SK-N-SH treated with all-trans-retinoic acid at 6 μM for 48 hours (cell line): ENCODE results near the gene PLEKHN1.

Experiments
- ATAC-seq: fragments of 200-7000 bp; cut with Tn5 transposase; 3 replicates; pipeline ENCODE4 v1.9.1; 2020; ENCODE audit warnings: mild to moderate bottlenecking, moderate library complexity
- ARNTL ChIP-seq: fragments of 450-650 bp; formaldehyde crosslinking; IDR thresholded peaks from 2 replicates; pipeline ENCODE4 v1.5.0; 2020; ENCODE audit warnings: low read depth, mild to moderate bottlenecking, moderate library complexity, borderline replicate concordance
- BACH2 ChIP-seq: fragments of 250-450 bp; sonication (Bioruptor Pico); IDR thresholded peaks from 2 replicates; pipeline ENCODE4 v1.9.0; 2021; ENCODE audit warnings: mild to moderate bottlenecking, borderline replicate concordance
- CSDC2 ChIP-seq: fragments of 250-450 bp; sonication (Bioruptor Pico); IDR thresholded peaks from 2 replicates; pipeline ENCODE4 v1.5.0; 2020; ENCODE audit warnings: mild to moderate bottlenecking, moderate library complexity
- ESRRG ChIP-seq: fragments of 250-450 bp; sonication (Bioruptor Pico); IDR thresholded peaks from 2 replicates; pipeline ENCODE4 v1.6.1; 2021; ENCODE audit warnings: mild to moderate bottlenecking
- GLIS3 ChIP-seq: fragments of 250-450 bp; sonication (Bioruptor Pico); IDR thresholded peaks from 2 replicates; pipeline ENCODE4 v1.5.0; 2020; ENCODE audit warnings: mild to moderate bottlenecking, moderate library complexity
- ISL1 ChIP-seq: fragments of 250-450 bp; sonication (Bioruptor Pico); IDR thresholded peaks from 2 replicates; pipeline ENCODE4 v2.1.2; 2022; ENCODE audit warnings: mild to moderate bottlenecking, moderate library complexity
- PPARA ChIP-seq: fragments of 250-450 bp; sonication (Bioruptor Pico); IDR thresholded peaks from 2 replicates; pipeline ENCODE4 v1.5.0; 2020; ENCODE audit warnings: mild to moderate bottlenecking, borderline replicate concordance
- RARB ChIP-seq: fragments of 250-450 bp; sonication (Bioruptor Pico); IDR thresholded peaks from 2 replicates; pipeline ENCODE4 v1.8.0; 2021; ENCODE audit warnings: mild to moderate bottlenecking, moderate library complexity
- SNAI2 ChIP-seq: fragments of 250-450 bp; sonication (Bioruptor Pico); IDR thresholded peaks from 2 replicates; pipeline ENCODE4 v1.5.0; 2020; ENCODE audit warnings: mild to moderate bottlenecking, moderate library complexity
- TCF4 ChIP-seq: fragments of 250-450 bp; sonication (Bioruptor Pico); IDR thresholded peaks from 2 replicates; pipeline ENCODE4 v1.8.0; 2021; ENCODE audit warnings: mild to moderate bottlenecking, moderate library complexity, borderline replicate concordance
- TOX ChIP-seq: fragments of 250-450 bp; sonication (Bioruptor Pico); IDR thresholded peaks from 2 replicates; pipeline ENCODE4 v1.8.0; 2021; ENCODE audit warnings: mild to moderate bottlenecking, moderate library complexity, borderline replicate concordance
- ZFP3 ChIP-seq: fragments of 250-450 bp; sonication (Bioruptor Pico); IDR thresholded peaks from 2 replicates; pipeline ENCODE4 v1.5.0; 2020; ENCODE audit warnings: mild to moderate bottlenecking, moderate library complexity
- ZFP30 ChIP-seq: fragments of 450-650 bp; formaldehyde crosslinking; IDR thresholded peaks from 2 replicates; pipeline ENCODE4 v1.5.0; 2022; ENCODE audit warnings: mild to moderate bottlenecking, moderate library complexity
- ZNF565 ChIP-seq: fragments of 450-650 bp; formaldehyde crosslinking; conservative IDR thresholded peaks from 2 replicates; pipeline ENCODE4 v1.5.0; 2020; ENCODE audit warnings: low read depth, mild to moderate bottlenecking, moderate library complexity
- ZNF70 ChIP-seq: fragments of 450-650 bp; formaldehyde crosslinking; IDR thresholded peaks from 2 replicates; pipeline ENCODE4 v1.5.0; 2020; ENCODE audit warnings: mild to moderate bottlenecking, moderate library complexity
- ZNF8 ChIP-seq: fragments of 450-650 bp; formaldehyde crosslinking; IDR thresholded peaks from 2 replicates; pipeline ENCODE4 v1.5.0; 2020; ENCODE audit warnings: mild to moderate bottlenecking, moderate library complexity
- TF ChIP-seq, protein P1 (sequence below): fragments of 250-450 bp; sonication (Bioruptor Pico); IDR thresholded peaks from 2 replicates; pipeline ENCODE4 v1.8.0; 2020; ENCODE audit warnings: mild to moderate bottlenecking, moderate library complexity, borderline replicate concordance
- TF ChIP-seq, protein P2 (sequence below): fragments of 250-450 bp; sonication (Bioruptor Pico); IDR thresholded peaks from 2 replicates; pipeline ENCODE4 v1.5.1; 2021; ENCODE audit warnings: mild to moderate bottlenecking, moderate library complexity
- TF ChIP-seq, protein P3 (sequence below): fragments of 250-450 bp; sonication (Bioruptor Pico); IDR thresholded peaks from 2 replicates; pipeline ENCODE4 v1.5.1; 2020; ENCODE audit warnings: low read depth, mild to moderate bottlenecking, moderate library complexity
- TF ChIP-seq, protein P4 (sequence below): fragments of 250-450 bp; sonication (Bioruptor Pico); IDR thresholded peaks from 2 replicates; pipeline ENCODE4 v1.5.0; 2020; ENCODE audit warnings: mild to moderate bottlenecking, moderate library complexity

The PLEKHN1 gene

DNA sequence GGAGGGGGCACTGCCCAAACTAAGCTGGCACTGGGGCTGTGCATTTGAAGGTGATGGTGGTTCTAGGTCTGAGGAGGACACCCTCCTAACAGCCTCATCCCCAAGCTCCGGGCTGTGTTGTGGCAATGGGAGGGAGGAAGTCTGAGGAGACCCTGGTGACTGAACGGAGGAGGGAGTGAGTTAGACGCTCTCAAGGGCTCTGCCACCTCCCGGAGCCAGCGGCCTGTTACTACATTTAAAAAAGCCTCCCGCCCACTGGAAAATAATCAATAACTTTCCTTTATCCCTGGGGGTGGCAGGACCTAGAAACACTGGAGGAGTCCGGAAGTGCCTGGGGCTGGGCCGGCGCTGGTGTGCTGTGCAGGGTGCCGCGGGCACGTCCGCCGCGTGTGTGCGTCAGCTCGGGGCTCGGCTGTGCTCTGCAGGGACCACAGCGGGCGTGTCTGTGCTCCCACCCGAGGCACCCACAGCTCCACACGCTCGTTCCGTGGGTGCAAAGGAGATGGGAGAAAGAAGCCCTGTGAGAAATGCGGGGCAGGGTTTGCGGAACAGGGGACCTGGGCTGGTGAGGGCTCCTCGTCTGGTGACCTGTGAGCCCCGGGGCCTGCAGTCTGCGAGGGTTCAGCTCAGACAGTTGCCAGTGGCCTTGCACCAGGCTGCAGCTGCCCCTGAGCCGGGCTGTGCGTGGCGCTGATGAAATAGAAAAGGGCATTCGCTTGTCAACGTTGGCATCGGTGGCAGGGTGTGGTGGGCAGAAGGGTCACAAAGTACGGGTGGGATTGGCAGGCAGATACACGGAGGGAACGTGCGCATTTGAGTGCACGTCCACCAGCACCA, 37.2 kb upstream of the PLEKHN1 start (continued):
- TF ChIP-seq, protein P1, sequence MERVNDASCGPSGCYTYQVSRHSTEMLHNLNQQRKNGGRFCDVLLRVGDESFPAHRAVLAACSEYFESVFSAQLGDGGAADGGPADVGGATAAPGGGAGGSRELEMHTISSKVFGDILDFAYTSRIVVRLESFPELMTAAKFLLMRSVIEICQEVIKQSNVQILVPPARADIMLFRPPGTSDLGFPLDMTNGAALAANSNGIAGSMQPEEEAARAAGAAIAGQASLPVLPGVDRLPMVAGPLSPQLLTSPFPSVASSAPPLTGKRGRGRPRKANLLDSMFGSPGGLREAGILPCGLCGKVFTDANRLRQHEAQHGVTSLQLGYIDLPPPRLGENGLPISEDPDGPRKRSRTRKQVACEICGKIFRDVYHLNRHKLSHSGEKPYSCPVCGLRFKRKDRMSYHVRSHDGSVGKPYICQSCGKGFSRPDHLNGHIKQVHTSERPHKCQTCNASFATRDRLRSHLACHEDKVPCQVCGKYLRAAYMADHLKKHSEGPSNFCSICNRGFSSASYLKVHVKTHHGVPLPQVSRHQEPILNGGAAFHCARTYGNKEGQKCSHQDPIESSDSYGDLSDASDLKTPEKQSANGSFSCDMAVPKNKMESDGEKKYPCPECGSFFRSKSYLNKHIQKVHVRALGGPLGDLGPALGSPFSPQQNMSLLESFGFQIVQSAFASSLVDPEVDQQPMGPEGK (CRISPR knock-in tag), result no peak
- TF ChIP-seq, protein P2, sequence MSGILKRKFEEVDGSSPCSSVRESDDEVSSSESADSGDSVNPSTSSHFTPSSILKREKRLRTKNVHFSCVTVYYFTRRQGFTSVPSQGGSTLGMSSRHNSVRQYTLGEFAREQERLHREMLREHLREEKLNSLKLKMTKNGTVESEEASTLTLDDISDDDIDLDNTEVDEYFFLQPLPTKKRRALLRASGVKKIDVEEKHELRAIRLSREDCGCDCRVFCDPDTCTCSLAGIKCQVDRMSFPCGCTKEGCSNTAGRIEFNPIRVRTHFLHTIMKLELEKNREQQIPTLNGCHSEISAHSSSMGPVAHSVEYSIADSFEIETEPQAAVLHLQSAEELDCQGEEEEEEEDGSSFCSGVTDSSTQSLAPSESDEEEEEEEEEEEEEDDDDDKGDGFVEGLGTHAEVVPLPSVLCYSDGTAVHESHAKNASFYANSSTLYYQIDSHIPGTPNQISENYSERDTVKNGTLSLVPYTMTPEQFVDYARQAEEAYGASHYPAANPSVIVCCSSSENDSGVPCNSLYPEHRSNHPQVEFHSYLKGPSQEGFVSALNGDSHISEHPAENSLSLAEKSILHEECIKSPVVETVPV, result no peak
- TF ChIP-seq ZNF8 (CRISPR knock-in tag) (no peak), SNAI2 (CRISPR knock-in tag) (no peak), BACH2 (no peak), ESRRG (CRISPR knock-in tag) (no peak), ZNF565 (no peak), CSDC2 (no peak), ARNTL (CRISPR knock-in tag) (no peak), ZNF70 (CRISPR knock-in tag) (no peak), TOX (CRISPR knock-in tag) (no peak), RARB (CRISPR knock-in tag) (no peak), ISL1 (no peak), GLIS3 (CRISPR knock-in tag) (no peak)
- TF ChIP-seq, protein P3, sequence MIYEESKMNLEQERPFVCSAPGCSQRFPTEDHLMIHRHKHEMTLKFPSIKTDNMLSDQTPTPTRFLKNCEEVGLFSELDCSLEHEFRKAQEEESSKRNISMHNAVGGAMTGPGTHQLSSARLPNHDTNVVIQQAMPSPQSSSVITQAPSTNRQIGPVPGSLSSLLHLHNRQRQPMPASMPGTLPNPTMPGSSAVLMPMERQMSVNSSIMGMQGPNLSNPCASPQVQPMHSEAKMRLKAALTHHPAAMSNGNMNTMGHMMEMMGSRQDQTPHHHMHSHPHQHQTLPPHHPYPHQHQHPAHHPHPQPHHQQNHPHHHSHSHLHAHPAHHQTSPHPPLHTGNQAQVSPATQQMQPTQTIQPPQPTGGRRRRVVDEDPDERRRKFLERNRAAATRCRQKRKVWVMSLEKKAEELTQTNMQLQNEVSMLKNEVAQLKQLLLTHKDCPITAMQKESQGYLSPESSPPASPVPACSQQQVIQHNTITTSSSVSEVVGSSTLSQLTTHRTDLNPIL, result no peak

DNA sequence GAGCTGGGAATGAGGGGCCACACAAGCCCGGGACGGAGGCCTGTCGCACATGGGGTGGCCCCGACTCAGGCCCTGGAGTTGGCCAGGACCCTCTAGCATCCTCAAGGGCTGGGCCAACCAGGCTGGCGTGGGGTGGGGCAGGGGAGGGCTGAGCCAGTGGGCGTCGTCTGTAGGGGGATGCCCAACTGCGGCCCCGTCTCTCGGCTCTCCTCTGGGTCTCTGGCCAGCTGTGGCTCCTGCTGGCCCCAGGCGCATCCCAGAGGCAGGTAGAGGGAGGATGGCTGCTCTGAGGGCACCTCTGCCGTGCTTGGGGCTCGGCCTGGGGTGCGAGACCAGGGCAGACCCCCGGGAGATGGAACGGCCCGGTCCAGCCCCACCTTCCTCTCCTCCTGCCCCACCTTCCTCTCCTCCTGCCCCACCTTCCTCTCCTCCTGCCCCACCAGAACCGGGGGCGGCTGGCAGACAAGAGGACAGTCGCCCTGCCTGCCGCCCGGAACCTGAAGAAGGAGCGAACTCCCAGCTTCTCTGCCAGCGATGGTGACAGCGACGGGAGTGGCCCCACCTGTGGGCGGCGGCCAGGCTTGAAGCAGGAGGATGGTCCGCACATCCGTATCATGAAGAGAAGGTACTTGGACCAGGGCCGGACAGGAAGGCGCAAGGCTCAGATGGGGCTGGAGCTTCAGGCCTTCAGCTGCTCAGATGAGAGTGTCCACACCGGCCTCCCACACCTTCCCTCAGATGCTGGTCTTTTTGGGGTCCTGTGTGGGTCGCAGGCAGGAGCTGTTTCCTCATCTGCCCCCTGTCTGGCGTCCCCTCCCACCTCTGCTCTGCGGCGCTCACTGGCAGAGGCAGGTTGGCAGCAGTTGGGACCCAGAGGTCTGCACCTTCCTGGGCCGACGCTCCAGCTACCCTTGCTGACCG, 36.3 kb upstream of the PLEKHN1 start:
- TF ChIP-seq ARNTL (CRISPR knock-in tag), result no peak
- no peak for ATAC-seq

DNA sequence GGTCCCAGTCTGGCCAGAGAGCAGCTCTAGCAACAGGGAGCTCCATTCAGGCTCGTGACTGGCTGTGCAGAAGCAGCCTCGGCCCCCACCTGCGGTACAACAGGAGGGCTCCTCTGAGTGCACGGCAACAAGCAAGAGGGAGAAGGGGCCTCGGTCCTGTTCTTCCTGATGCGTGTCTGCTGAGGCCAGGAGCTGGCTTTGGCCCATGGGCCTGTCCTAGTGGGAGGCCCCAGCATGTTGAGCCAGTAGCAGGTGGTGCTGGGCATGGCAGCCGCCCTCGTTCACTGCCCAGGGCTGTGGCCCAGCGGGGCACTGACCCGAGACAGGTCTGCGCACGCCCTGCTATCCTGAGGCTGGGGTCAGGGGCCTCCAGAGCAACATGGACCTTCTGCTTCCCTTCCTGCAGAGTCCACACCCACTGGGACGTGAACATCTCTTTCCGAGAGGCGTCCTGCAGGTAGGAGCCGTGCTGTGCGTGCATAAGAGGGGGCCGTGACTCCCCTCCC, 35.6 kb upstream of the PLEKHN1 start:
- no peak for ATAC-seq
- no peak for TF ChIP-seq ZNF70 (CRISPR knock-in tag)
- TF ChIP-seq TCF4 (CRISPR knock-in tag), result no peak
- no peak for TF ChIP-seq ZFP3 (CRISPR knock-in tag)
- TF ChIP-seq CSDC2, result no peak
- TF ChIP-seq, protein P2, result no peak
- TF ChIP-seq PPARA (CRISPR knock-in tag), result no peak
- TF ChIP-seq SNAI2 (CRISPR knock-in tag), result no peak
- TF ChIP-seq, protein P3, result no peak
- TF ChIP-seq, protein P4, sequence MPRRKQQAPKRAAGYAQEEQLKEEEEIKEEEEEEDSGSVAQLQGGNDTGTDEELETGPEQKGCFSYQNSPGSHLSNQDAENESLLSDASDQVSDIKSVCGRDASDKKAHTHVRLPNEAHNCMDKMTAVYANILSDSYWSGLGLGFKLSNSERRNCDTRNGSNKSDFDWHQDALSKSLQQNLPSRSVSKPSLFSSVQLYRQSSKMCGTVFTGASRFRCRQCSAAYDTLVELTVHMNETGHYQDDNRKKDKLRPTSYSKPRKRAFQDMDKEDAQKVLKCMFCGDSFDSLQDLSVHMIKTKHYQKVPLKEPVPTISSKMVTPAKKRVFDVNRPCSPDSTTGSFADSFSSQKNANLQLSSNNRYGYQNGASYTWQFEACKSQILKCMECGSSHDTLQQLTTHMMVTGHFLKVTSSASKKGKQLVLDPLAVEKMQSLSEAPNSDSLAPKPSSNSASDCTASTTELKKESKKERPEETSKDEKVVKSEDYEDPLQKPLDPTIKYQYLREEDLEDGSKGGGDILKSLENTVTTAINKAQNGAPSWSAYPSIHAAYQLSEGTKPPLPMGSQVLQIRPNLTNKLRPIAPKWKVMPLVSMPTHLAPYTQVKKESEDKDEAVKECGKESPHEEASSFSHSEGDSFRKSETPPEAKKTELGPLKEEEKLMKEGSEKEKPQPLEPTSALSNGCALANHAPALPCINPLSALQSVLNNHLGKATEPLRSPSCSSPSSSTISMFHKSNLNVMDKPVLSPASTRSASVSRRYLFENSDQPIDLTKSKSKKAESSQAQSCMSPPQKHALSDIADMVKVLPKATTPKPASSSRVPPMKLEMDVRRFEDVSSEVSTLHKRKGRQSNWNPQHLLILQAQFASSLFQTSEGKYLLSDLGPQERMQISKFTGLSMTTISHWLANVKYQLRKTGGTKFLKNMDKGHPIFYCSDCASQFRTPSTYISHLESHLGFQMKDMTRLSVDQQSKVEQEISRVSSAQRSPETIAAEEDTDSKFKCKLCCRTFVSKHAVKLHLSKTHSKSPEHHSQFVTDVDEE, result no peak
- no peak for TF ChIP-seq ZFP30
- TF ChIP-seq TOX (CRISPR knock-in tag), result no peak
